Stomach (tissue), 4 donors: Measurements from ENCODE around the gene UNC79.

Experiments
- EP300 ChIP-seq: sonication (generic); formaldehyde crosslinking; IDR thresholded peaks from one replicate; pipeline ENCODE4 v1.6.1; 2017; ENCODE audit warnings: antibody characterized with exemption
- POLR2A ChIP-seq, 4 donors: fragments of 450-650 bp; IDR thresholded peaks; one replicate each; pipeline ENCODE4 v1.6.1; 2016; ENCODE audit warnings: antibody characterized with exemption in 4 of 4, control low read depth in 2 of 4, mild to moderate bottlenecking in 1 of 4, moderate library complexity in 1 of 4
- POLR2AphosphoS5 ChIP-seq, 3 donors: sonication (generic); formaldehyde crosslinking; IDR thresholded peaks; one replicate each; pipeline ENCODE4 v1.6.1; 2016; ENCODE audit warnings: antibody characterized with exemption in 3 of 3
- TF ChIP-seq, protein P1 (sequence below), 7 experiments: fragments of 450-650 bp in 4 of 7; fragments of 200-600 bp in 3 of 7; sonication (generic) in 3 of 7; IDR thresholded peaks; one replicate each; pipeline ENCODE4 v1.5.1; 2016 to 2019; ENCODE audit warnings: antibody characterized with exemption in 7 of 7, control low read depth in 2 of 7, mild to moderate bottlenecking in 1 of 7

DNA sequence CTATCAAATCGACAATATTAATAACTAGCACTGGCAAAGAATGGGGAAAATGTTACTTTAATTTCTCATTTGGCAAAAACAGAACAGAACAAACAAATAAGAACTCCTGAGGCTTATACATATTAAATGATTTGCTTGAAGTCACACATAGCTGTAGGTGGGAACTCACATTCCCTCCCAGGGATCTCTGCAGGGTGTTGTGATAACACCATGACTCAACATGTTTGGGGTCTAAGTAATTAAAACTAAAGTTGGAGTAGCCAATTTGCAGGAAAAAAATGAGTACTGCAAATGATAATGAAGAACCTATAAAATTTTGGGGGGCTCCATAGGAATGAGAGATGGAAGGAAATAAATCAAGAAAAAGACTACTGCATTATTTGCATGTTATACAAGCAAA, 27.5 kb downstream of the UNC79 start:
- TF ChIP-seq EP300, result no peak
- no peak for TF ChIP-seq POLR2AphosphoS5 (IDR thresholded peaks at IDR 0.05)
- TF ChIP-seq, protein P1, sequence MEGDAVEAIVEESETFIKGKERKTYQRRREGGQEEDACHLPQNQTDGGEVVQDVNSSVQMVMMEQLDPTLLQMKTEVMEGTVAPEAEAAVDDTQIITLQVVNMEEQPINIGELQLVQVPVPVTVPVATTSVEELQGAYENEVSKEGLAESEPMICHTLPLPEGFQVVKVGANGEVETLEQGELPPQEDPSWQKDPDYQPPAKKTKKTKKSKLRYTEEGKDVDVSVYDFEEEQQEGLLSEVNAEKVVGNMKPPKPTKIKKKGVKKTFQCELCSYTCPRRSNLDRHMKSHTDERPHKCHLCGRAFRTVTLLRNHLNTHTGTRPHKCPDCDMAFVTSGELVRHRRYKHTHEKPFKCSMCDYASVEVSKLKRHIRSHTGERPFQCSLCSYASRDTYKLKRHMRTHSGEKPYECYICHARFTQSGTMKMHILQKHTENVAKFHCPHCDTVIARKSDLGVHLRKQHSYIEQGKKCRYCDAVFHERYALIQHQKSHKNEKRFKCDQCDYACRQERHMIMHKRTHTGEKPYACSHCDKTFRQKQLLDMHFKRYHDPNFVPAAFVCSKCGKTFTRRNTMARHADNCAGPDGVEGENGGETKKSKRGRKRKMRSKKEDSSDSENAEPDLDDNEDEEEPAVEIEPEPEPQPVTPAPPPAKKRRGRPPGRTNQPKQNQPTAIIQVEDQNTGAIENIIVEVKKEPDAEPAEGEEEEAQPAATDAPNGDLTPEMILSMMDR (IDR thresholded peaks at IDR 0.05), result no peak
- TF ChIP-seq POLR2A (IDR thresholded peaks at IDR 0.05), result no peak
